ENCODE results near the gene SLC2A4.
A peak's percentile ranks its signal among the peaks of the same experiment; 100 is the strongest.

DNA sequence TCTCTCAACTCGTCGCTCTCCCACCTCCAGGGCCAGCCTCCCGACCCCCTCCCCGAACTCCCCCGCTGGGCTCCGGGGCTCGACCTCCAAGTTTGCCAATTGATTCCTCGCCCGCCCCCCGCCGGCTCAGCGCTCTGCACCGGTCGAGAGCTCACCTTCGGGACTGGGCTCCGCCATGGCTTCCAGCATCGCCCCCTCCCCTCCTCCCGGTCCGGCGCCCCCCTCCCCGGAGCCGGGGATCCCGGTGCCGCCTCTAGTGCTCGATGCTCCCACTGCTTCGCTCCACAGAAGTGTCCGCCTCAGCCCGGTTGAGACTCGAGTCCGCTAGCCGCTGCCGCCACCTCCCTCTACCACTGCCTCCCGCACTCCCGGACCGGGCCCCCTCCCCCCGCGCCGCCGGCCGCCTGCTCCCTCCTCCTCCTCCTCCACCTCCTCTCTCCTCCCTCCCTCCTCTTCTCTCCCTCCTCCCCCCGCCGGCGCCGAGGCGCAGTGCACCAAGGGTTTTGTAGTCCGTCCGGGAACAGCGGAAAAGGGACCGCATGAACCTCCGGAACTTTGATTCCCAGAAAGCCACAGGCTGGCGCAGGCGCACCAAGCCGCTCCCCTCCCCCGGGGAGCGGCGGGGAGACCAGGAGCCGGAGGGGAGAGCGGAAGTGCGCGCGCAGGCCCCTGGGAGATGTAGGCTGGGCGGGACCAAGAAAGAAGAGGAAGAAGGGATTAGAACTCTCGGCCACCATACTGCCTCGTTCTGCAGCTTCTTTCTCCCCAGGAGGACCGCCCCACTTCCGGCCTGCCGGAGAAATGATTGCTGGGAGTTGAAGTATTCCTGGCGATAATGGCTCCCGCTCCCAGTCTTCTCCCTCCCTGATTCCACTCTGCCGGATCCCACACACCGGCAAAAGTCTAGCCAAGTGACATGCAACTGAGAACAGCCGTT lies 42.2 kb upstream of the SLC2A4 start, which contains the start of gene PHF23:
- TF ChIP-seq CTCF (IDR thresholded peaks at IDR 0.05) = peak in 4 of 6 experiments; percentile 65 to 83 (median 70)
- peak; percentile 86 to 93 for TF ChIP-seq POLR2AphosphoS5 (IDR thresholded peaks at IDR 0.05)
